Endodermal cell (in vitro differentiated cells): ENCODE data around the gene RHBDF1. TPM values are rescaled to one million over a fixed set of nuclear protein-coding genes. Genes with fewer than 3 reads are reported as not detected.
A peak's percentile ranks its signal among the peaks of the same experiment; 100 is the strongest.

Experiments
- DNase-seq: peaks from one replicate; pipeline ENCODE4 v3.0.0-alpha.2; 2017
- H3K27ac ChIP-seq: 2 replicates; pipeline ENCODE4 v1.5.1; 2013; ENCODE audit warnings: mild to moderate bottlenecking, low read depth, low read length, moderate library complexity
- H3K27me3 ChIP-seq: 2 replicates; pipeline ENCODE4 v1.6.1; 2013; ENCODE audit warnings: mild to moderate bottlenecking, low read length, moderate library complexity; ENCODE audit not compliant: insufficient read depth, control insufficient read depth, poor library complexity, severe bottlenecking
- H3K36me3 ChIP-seq: 2 replicates; pipeline ENCODE4 v1.7.0; 2013; ENCODE audit warnings: mild to moderate bottlenecking, low read length, moderate library complexity; ENCODE audit not compliant: control insufficient read depth, insufficient read depth
- H3K4me1 ChIP-seq: one replicate; pipeline ENCODE4 v1.7.0; 2013; ENCODE audit warnings: low read length; ENCODE audit not compliant: control insufficient read depth, insufficient read depth
- H3K4me3 ChIP-seq: 2 replicates; pipeline ENCODE4 v1.5.1; 2013; ENCODE audit warnings: mild to moderate bottlenecking, low read length, moderate library complexity
- H3K9ac ChIP-seq: 2 replicates; pipeline ENCODE4 v1.6.1; 2013; ENCODE audit warnings: mild to moderate bottlenecking, low read length, moderate library complexity; ENCODE audit not compliant: poor library complexity, severe bottlenecking; ENCODE audit errors: extremely low read depth
- H3K9me3 ChIP-seq: 2 replicates; pipeline ENCODE4 v1.6.1; 2013; ENCODE audit warnings: mild to moderate bottlenecking, low read length, moderate library complexity; ENCODE audit not compliant: control insufficient read depth
- H3K27ac Mint-ChIP-seq: 2 replicates; pipeline ENCODE4 v1.8.0; 2020; ENCODE audit warnings: mixed read lengths
- H3K27me3 Mint-ChIP-seq: 2 replicates; pipeline ENCODE4 v1.8.0; 2021; ENCODE audit warnings: mild to moderate bottlenecking, mixed read lengths; ENCODE audit not compliant: insufficient read depth
- H3K36me3 Mint-ChIP-seq: 2 replicates; pipeline ENCODE4 v1.8.0; 2020; ENCODE audit warnings: low read depth, mixed read lengths
- H3K4me1 Mint-ChIP-seq: 2 replicates; pipeline ENCODE4 v1.8.0; 2020; ENCODE audit warnings: mixed read lengths
- H3K4me3 Mint-ChIP-seq: 2 replicates; pipeline ENCODE4 v1.8.0; 2020; ENCODE audit warnings: mild to moderate bottlenecking, moderate library complexity, mixed read lengths
- H3K9me3 Mint-ChIP-seq: 2 replicates; pipeline ENCODE4 v1.8.0; 2020; ENCODE audit warnings: mild to moderate bottlenecking, mixed read lengths
- CTCF ChIP-seq: fragments of 200-600 bp; sonication (generic); conservative IDR thresholded peaks from 2 replicates; pipeline ENCODE4 v1.5.0; 2021; ENCODE audit warnings: antibody characterized with exemption, mild to moderate bottlenecking
- WGBS, 2 experiments: methylation state at CpG; one replicate each; pipeline versions ENCODE4 v1.1.5 to v1.1.7; 2013; ENCODE audit warnings: missing lambda C conversion rate in 2 of 2, mixed read lengths in 1 of 2; ENCODE audit not compliant: insufficient coverage in 1 of 2, insufficient read length in 1 of 2; 5-methylcytosine and 5-hydroxymethylcytosine counted together
- total RNA-seq, 2 donors: library from RNA; stranded (reverse); fragmentation: NEBNext Ultra II Directional in 1 of 2; extraction: Animal tissue kit (Norgen Biotek cat#: 25700) in 1 of 2; gene quantifications; 2 replicates in 1 of 2; 3 replicates in 1 of 2; pipeline ENCODE4 v1.2.1, GENCODE V29; 2021

The RHBDF1 gene
- total RNA-seq, 2 donors from 2014 or later: 70.7 to 76.4 TPM

DNA sequence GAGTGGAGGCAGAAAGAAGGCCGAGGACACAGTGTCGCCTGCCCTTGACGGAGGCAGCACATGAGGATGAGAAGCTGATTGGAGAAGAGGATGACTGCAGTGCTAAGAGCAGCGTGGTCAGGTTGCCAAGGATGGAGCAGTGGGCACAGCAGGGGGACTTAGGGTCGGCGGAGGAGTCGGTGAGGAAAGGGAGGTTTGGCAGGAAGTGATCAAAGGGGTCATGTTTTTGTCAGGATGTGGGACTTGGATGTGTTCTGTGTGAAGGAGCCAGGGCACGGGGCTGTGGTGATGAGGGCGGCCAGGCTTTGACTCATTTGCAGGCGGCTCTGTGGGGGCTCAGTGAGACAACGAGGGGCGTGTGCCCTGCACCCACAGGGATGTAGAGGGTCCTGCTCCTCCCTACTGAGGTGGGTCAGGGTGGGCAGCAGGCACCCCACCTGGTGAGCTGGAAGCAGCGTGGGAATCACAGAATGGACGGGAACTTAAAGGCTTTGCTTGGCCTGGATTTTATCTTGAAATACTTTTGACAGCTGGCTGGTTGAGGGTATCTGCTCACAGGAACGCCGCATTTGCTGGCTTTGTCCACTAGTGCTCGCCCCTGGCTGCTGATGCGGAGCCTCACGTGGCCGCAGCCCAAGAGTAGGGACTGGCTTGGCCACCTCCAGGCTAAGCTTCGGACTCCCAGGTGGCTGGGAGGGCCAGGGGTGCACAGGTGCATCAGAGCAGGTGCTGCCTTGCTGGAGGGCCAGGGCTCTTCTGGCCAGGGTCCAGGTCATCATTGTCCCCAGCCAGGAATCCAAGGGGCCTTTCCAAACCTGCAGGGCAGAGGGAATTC lies 11.6 kb upstream of the RHBDF1 start:
- WGBS, 2 experiments: 85% methylated on average over 16 to 21 of the region's 21 CpGs

GRCh38 chr16:83060-83603 lies 10.7 kb upstream of the RHBDF1 start:
- Histone ChIP-seq H3K9me3 (no peaks in the 10 kb centered on the region), H3K4me3 (no peak overlapping the region), H3K4me1 (no peaks in the 10 kb centered on the region), H3K27me3 (no peaks in the 10 kb centered on the region), H3K36me3 (peaks cover 27% of the 10 kb centered on the region), H3K27ac (no peak overlapping the region), H3K9ac (no peak overlapping the region)
- no peak overlapping the region for H3K4me3 Mint-ChIP-seq
- TF ChIP-seq CTCF: no peak
- DNase-seq: no peak
- H3K4me1 Mint-ChIP-seq: no peaks in the 10 kb centered on the region
- peaks cover 37% of the 10 kb centered on the region for H3K36me3 Mint-ChIP-seq
- no peaks in the 10 kb centered on the region for H3K9me3 Mint-ChIP-seq
- H3K27ac Mint-ChIP-seq: no peak overlapping the region
- no peaks in the 10 kb centered on the region for H3K27me3 Mint-ChIP-seq
- 95 to 96% methylated on average over 18 to 31 of the region's 31 CpGs for WGBS, 2 experiments

More for the DNA sequence above, 11.6 kb upstream of the RHBDF1 start:
- H3K9ac ChIP-seq: no peak overlapping the region
- no peak overlapping the region for H3K4me3 Mint-ChIP-seq
- no peaks in the 10 kb centered on the region for H3K27me3 Mint-ChIP-seq
- peak overlapping the region; percentile 5 for H3K27ac Mint-ChIP-seq
- H3K27ac ChIP-seq: no peak overlapping the region
- no peaks in the 10 kb centered on the region for H3K4me1 ChIP-seq
- no peaks in the 10 kb centered on the region for H3K27me3 ChIP-seq
- H3K9me3 ChIP-seq: no peaks in the 10 kb centered on the region
- peak; percentile 36 for TF ChIP-seq CTCF
- H3K4me3 ChIP-seq: no peak overlapping the region
- peak; percentile 65 for DNase-seq
- H3K9me3 Mint-ChIP-seq: no peaks in the 10 kb centered on the region
- H3K36me3 ChIP-seq: peaks cover 30% of the 10 kb centered on the region
- H3K36me3 Mint-ChIP-seq: peaks cover 44% of the 10 kb centered on the region
- no peaks in the 10 kb centered on the region for H3K4me1 Mint-ChIP-seq

DNA sequence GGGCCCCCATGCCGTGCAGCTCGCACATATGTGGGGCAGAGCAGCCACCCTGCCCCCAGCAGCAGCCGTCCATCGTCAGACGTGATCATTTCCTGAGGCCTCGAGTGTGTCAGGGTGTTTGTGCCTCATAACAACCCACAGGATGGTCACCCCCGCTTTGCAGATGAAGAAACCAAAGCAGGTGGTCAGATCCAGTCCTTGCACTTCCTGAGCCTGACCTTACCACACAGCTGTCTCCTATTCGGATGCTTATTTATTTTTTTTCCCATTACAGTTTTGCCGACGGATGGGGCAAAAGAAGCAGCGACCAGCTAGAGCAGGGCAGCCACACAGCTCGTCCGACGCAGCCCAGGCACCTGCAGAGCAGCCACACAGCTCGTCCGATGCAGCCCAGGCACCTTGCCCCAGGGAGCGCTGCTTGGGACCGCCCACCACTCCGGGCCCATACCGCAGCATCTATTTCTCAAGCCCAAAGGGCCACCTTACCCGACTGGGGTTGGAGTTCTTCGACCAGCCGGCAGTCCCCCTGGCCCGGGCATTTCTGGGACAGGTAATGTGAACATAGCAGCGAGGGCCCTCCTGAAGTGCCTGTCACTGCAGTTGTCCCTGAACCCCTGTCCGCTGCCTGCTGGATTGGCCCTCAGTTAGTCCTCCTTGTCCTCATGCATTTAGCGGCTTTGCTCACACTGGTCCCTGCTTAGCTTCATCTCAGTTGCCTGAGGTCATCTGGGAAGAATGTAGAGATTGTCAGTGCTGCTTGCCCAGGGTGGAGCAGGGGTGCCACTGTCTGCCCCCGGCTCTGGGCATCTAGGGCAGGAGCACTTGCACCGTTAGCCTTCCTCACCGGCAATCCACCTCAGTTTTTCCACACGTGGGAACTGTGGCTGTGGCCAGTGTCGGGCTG lies 7.0 kb upstream of the RHBDF1 start:
- no peaks in the 10 kb centered on the region for H3K27me3 ChIP-seq
- no peaks in the 10 kb centered on the region for H3K9me3 ChIP-seq
- peaks cover 16% of the 10 kb centered on the region for H3K36me3 ChIP-seq
- 89 to 93% methylated on average over 31 to 32 of the region's 32 CpGs for WGBS, 2 experiments
- Mint-ChIP-seq H3K27me3 (no peaks in the 10 kb centered on the region), H3K9me3 (no peaks in the 10 kb centered on the region), H3K4me1 (peaks cover 24% of the 10 kb centered on the region), H3K36me3 (peaks cover 20% of the 10 kb centered on the region), H3K4me3 (peak overlapping the region; percentile 75), H3K27ac (no peak overlapping the region)
- peak overlapping the region; percentile 85 for H3K4me3 ChIP-seq
- H3K4me1 ChIP-seq: peaks cover 11% of the 10 kb centered on the region
- H3K9ac ChIP-seq: no peak overlapping the region
- no peak for TF ChIP-seq CTCF
- no peak overlapping the region for H3K27ac ChIP-seq
- DNase-seq: no peak
